ENCODE data around the gene RBM5. TPM values are rescaled to one million over a fixed set of nuclear protein-coding genes. Genes with fewer than 3 reads are reported as not detected.

The RBM5 gene
- total RNA-seq, 2 experiments from 2014 or later = 256 to 257 TPM

DNA sequence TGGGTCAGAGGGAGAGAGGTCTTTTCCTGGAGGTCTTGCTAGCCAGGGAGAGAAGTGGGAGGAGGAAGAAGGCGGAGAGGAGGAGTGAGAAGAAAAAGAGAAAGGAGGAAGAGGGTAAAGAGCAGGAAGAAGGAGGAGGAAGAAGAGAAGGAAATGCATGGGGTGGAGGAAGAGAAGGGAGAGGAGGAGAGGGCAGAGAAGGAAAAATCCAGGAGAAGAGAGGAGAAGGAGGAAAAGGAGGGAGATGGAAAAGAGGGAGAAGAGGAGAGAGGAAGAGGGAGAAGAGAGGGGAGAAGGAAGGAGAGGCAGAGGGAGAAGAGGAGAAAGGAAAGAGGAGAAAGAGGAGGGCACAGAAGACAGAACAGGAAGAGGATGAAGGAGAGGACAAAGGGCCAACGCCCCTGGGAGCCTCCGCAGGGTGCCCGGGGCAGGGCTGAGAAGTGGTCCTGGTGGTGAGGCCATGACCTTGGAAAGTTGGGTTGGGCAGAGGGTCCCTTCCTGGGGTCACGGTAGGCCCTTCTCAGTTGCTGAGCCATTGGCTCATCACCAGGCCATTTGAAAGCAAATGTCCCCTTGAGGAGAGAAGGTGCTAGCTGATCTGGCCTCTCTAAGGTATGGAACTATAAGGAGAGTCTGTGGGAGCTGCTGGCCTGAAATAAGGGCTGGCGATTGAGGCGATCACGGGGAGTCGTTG, 65.2 kb downstream of the RBM5 start:
- no peaks in the 10 kb centered on the region for H3K9me3 Mint-ChIP-seq
- peak overlapping the region; percentile 73 for H3K4me3 Mint-ChIP-seq
- no peak for DNase-seq
- peaks cover 11% of the 10 kb centered on the region for H3K4me1 Mint-ChIP-seq
- H3K36me3 Mint-ChIP-seq = no peaks in the 10 kb centered on the region
- POLR2A ChIA-PET = no interaction called here
- no peak overlapping the region for H3K27ac Mint-ChIP-seq
- peaks cover 37% of the 10 kb centered on the region for H3K27me3 Mint-ChIP-seq
- ATAC-seq (ENCODE audit: low read depth) = no peak

GRCh38 chr3:50154476-50154839, 65.7 kb downstream of the RBM5 start:
- peaks cover 37% of the 10 kb centered on the region for H3K27me3 Mint-ChIP-seq
- peaks cover 11% of the 10 kb centered on the region for H3K4me1 Mint-ChIP-seq
- peak overlapping the region; percentile 73 for H3K4me3 Mint-ChIP-seq
- H3K9me3 Mint-ChIP-seq = no peaks in the 10 kb centered on the region
- H3K36me3 Mint-ChIP-seq = no peaks in the 10 kb centered on the region
- ATAC-seq (ENCODE audit: low read depth) (peak; percentile 16), DNase-seq (no peak)
- POLR2A ChIA-PET = no interaction called here
- no peak overlapping the region for H3K27ac Mint-ChIP-seq

GRCh38 chr3:50154840-50155490, 66.2 kb downstream of the RBM5 start, which contains the start of gene SEMA3F:
TSS of gene SEMA3F (plus strand) at chr3:50155324. CDS start at chr3:50159623, 4,299 bp downstream.
- POLR2A ChIA-PET = no interaction called here
- Mint-ChIP-seq H3K36me3 (no peaks in the 10 kb centered on the region), H3K4me3 (peak within 1 kb of the TSS; percentile 73), H3K4me1 (peaks cover 11% of the 10 kb centered on the region), H3K9me3 (no peaks in the 10 kb centered on the region), H3K27me3 (peaks cover 37% of the 10 kb centered on the region), H3K27ac (no peak within 1 kb of the TSS)
- DNase-seq = peak; percentile 81
- peak; percentile 93 for ATAC-seq (ENCODE audit: low read depth)

- Mint-ChIP-seq H3K4me3 (peak overlapping the region; percentile 50), H3K27me3 (peaks cover 37% of the 10 kb centered on the region), H3K9me3 (no peaks in the 10 kb centered on the region), H3K36me3 (no peaks in the 10 kb centered on the region), H3K4me1 (peaks cover 11% of the 10 kb centered on the region), H3K27ac (no peak overlapping the region)
- POLR2A ChIA-PET = no interaction called here
- DNase-seq (no peak), ATAC-seq (ENCODE audit: low read depth) (no peak)
These were observed 66.8 kb downstream of the RBM5 start for GRCh38 chr3:50155491-50155878.

- no peak for ATAC-seq (ENCODE audit: low read depth)
- POLR2A ChIA-PET = interaction anchor here (1.2 kb wide), 2 partner anchors 17 to 67 kb away, joined by 3 read pairs; no protein-coding TSS in a partner anchor
- H3K27ac Mint-ChIP-seq = no peak overlapping the region
- H3K27me3 Mint-ChIP-seq = peaks cover 37% of the 10 kb centered on the region
- H3K4me3 Mint-ChIP-seq = peak overlapping the region; percentile 50
- DNase-seq = no peak
- H3K9me3 Mint-ChIP-seq = no peaks in the 10 kb centered on the region
- H3K4me1 Mint-ChIP-seq = peaks cover 11% of the 10 kb centered on the region
- no peaks in the 10 kb centered on the region for H3K36me3 Mint-ChIP-seq
These were observed 67.2 kb downstream of the RBM5 start for GRCh38 chr3:50155891-50156290.

GRCh38 chr3:50156549-50157493, 68.1 kb downstream of the RBM5 start:
- DNase-seq (no peak), ATAC-seq (ENCODE audit: low read depth) (no peak)
- H3K27ac Mint-ChIP-seq = no peak overlapping the region
- H3K27me3 Mint-ChIP-seq = peaks cover 39% of the 10 kb centered on the region
- POLR2A ChIA-PET = interaction anchor here (0.7 to 1.2 kb wide), 3 partner anchors 16 to 68 kb away, joined by 3 read pairs; no protein-coding TSS in a partner anchor
- H3K9me3 Mint-ChIP-seq = no peaks in the 10 kb centered on the region
- H3K4me1 Mint-ChIP-seq = peaks cover 11% of the 10 kb centered on the region
- no peak overlapping the region for H3K4me3 Mint-ChIP-seq
- no peaks in the 10 kb centered on the region for H3K36me3 Mint-ChIP-seq

- ATAC-seq (ENCODE audit: low read depth) (no peak), DNase-seq (no peak)
- Mint-ChIP-seq H3K27ac (no peak overlapping the region), H3K36me3 (no peaks in the 10 kb centered on the region), H3K4me1 (peaks cover 11% of the 10 kb centered on the region), H3K4me3 (no peak overlapping the region), H3K27me3 (peaks cover 39% of the 10 kb centered on the region), H3K9me3 (no peaks in the 10 kb centered on the region)
- POLR2A ChIA-PET = no interaction called here
These were observed 69.3 kb downstream of the RBM5 start for GRCh38 chr3:50157827-50158529.

- POLR2A ChIA-PET = no interaction called here
- no peak for ATAC-seq (ENCODE audit: low read depth)
- H3K36me3 Mint-ChIP-seq = no peaks in the 10 kb centered on the region
- no peak overlapping the region for H3K27ac Mint-ChIP-seq
- no peak for DNase-seq
- H3K9me3 Mint-ChIP-seq = no peaks in the 10 kb centered on the region
- peaks cover 10% of the 10 kb centered on the region for H3K4me1 Mint-ChIP-seq
- no peak overlapping the region for H3K4me3 Mint-ChIP-seq
- H3K27me3 Mint-ChIP-seq = peaks cover 33% of the 10 kb centered on the region
These were observed 69.9 kb downstream of the RBM5 start for GRCh38 chr3:50158530-50159146.

DNA sequence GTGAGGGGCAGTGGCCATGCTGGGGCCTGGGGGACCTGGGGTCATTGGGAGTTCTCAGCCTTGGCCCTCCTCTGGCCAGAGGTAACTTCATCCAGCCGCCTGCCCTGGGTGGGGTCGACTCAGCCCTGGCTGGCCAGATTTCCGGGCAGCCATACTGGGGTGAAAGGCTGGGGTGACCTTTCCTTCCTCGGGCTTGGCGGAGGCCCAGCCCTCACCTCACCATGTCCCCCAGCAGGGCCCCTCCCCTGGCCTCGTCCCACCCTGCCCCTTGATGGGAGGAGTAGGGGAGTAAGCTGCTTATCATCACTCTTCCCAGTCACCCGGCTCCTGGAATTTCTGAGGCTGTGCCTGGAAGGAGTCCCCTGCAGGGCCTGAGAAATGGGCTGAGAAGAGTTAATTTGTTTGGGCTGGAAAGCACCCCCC, 71.9 kb downstream of the RBM5 start:
- peaks cover 29% of the 10 kb centered on the region for H3K27me3 Mint-ChIP-seq
- DNase-seq (no peak), ATAC-seq (ENCODE audit: low read depth) (no peak)
- H3K4me1 Mint-ChIP-seq = peaks cover 5% of the 10 kb centered on the region
- no peak overlapping the region for H3K4me3 Mint-ChIP-seq
- no peaks in the 10 kb centered on the region for H3K36me3 Mint-ChIP-seq
- POLR2A ChIA-PET = no interaction called here
- no peaks in the 10 kb centered on the region for H3K9me3 Mint-ChIP-seq
- no peak overlapping the region for H3K27ac Mint-ChIP-seq

DNA sequence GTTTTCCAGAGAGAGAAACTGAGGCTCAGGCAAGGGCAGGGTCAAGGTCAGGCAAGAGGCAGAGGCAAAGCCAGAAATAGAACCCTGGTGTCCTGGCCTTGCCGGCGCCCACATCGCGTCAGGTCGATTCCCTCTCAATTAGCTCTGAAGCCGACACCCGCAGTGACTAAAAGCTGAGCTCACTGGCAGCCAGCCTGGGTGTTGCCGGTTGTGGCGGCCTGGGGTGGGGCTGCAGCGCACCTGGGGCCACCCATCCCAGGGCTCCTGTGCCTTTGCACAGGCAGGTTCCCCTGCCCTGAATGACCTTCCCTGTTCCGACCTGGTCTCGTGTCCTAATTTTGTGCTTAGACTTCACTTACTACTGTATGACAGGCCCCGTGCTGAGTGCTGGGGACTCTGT, 72.6 kb downstream of the RBM5 start:
- peaks cover 21% of the 10 kb centered on the region for H3K27me3 Mint-ChIP-seq
- H3K27ac Mint-ChIP-seq = no peak overlapping the region
- H3K4me1 Mint-ChIP-seq = peaks cover 3% of the 10 kb centered on the region
- POLR2A ChIA-PET = no interaction called here
- H3K9me3 Mint-ChIP-seq = no peaks in the 10 kb centered on the region
- no peak overlapping the region for H3K4me3 Mint-ChIP-seq
- DNase-seq = no peak
- no peak for ATAC-seq (ENCODE audit: low read depth)
- H3K36me3 Mint-ChIP-seq = no peaks in the 10 kb centered on the region

- Mint-ChIP-seq H3K4me3 (no peak overlapping the region), H3K36me3 (no peaks in the 10 kb centered on the region), H3K9me3 (no peaks in the 10 kb centered on the region), H3K4me1 (peaks cover 3% of the 10 kb centered on the region), H3K27ac (no peak overlapping the region), H3K27me3 (peaks cover 13% of the 10 kb centered on the region)
- DNase-seq (no peak), ATAC-seq (ENCODE audit: low read depth) (no peak)
- POLR2A ChIA-PET = no interaction called here
These were observed 73.5 kb downstream of the RBM5 start for GRCh38 chr3:50162034-50162883.

Measured in activated naive CD8-positive, alpha-beta T cell treated with anti-CD3 and anti-CD28 coated beads, Interleukin-2, amount 10 ng/mL, durations not matched to agents 7 days and 5 days (primary cell).